GM12878 (cell line): ENCODE data around the gene PKD1. TPM values are rescaled to one million over a fixed set of nuclear protein-coding genes. Genes with fewer than 3 reads are reported as not detected.

Experiments
- ATAC-seq: fragments of 200-7000 bp; cut with Tn5 transposase; 3 replicates; pipeline ENCODE4 v1.9.1; 2020; ENCODE audit warnings: mild to moderate bottlenecking, moderate library complexity
- BruUV-seq: library from RNA; stranded (reverse); fragments of 400-500 nt; replicated peaks from 2 replicates; lab custom pipeline; 2021; lab: Mats Ljungman, UMichigan
- CTCF ChIA-PET: fragments of 300-600 bp; sonication (Branson Sonifier 250); formaldehyde crosslinking; extraction: SDS; loops from one replicate; lab custom pipeline; 2021; ENCODE audit warnings: inconsistent platforms; lab: Yijun Ruan, JAX
- POLR2A ChIA-PET: fragments of 350-600 bp; formaldehyde crosslinking; extraction: SDS; loops from one replicate; lab custom pipeline; 2021; ENCODE audit warnings: inconsistent platforms; lab: Charles Lee
- RAD21 ChIA-PET: fragments of 300-600 bp; sonication (Branson Sonifier 250); formaldehyde crosslinking; loops from one replicate; lab custom pipeline; 2023; ENCODE audit warnings: antibody characterized with exemption; ENCODE audit not compliant: unreplicated experiment; lab: Charles Lee
- SMC1A ChIA-PET: fragments of 300-600 bp; sonication (Branson Sonifier 250); formaldehyde crosslinking; loops from one replicate; lab custom pipeline; 2023; ENCODE audit not compliant: unreplicated experiment, uncharacterized antibody; lab: Charles Lee
- DNase-seq: peaks from one replicate; pipeline ENCODE4 v3.0.0-alpha.2; 2011; ENCODE audit warnings: low read depth, low spot score
- FAIRE-seq: peaks from 3 replicates; lab custom pipeline; 2011; peaks lifted over from hg19 to GRCh38; lab: Jason Lieb, UNC
- H2AFZ ChIP-seq: 2 replicates; pipeline ENCODE4 v1.6.0; 2011; ENCODE audit warnings: low read depth, low read length, control low read depth; ENCODE audit not compliant: control insufficient read depth
- H3K27ac ChIP-seq: 2 replicates; pipeline ENCODE4 v1.5.1; 2011; ENCODE audit warnings: control low read depth; ENCODE audit not compliant: control insufficient read depth, insufficient read depth
- H3K27me3 ChIP-seq, 2 experiments: replicated peaks in 1 of 2; 2 replicates each; pipeline versions ENCODE4 v1.6.0 to v1.6.1; 2011; ENCODE audit warnings: low read length in 1 of 2; ENCODE audit not compliant: control insufficient read depth in 2 of 2, insufficient read depth in 2 of 2
- H3K36me3 ChIP-seq, 2 experiments: 2 replicates each; pipeline ENCODE4 v1.5.1; 2011; ENCODE audit warnings: low read length in 1 of 2; ENCODE audit not compliant: control insufficient read depth in 2 of 2, insufficient read depth in 2 of 2
- H3K4me1 ChIP-seq: 2 replicates; pipeline ENCODE4 v1.6.1; 2011; ENCODE audit warnings: mild to moderate bottlenecking, low read length, moderate library complexity, mixed read lengths; ENCODE audit not compliant: control insufficient read depth, insufficient read depth
- H3K4me2 ChIP-seq: 2 replicates; pipeline ENCODE4 v1.6.0; 2011; ENCODE audit warnings: control low read depth; ENCODE audit not compliant: control insufficient read depth, insufficient read depth
- H3K4me3 ChIP-seq: fragments of 200-600 bp; sonication (generic); 2 replicates; pipeline ENCODE4 v1.5.1; 2016
- H3K79me2 ChIP-seq: 2 replicates; pipeline ENCODE4 v1.6.0; 2011; ENCODE audit warnings: low read length; ENCODE audit not compliant: control insufficient read depth, insufficient read depth
- H3K9ac ChIP-seq: 2 replicates; pipeline ENCODE4 v1.8.0; 2011; ENCODE audit warnings: low read length, control low read depth, mixed read lengths; ENCODE audit not compliant: control insufficient read depth, insufficient read depth
- H3K9me3 ChIP-seq: replicated peaks from 3 replicates; pipeline ENCODE4 v1.5.1; 2011; ENCODE audit warnings: mild to moderate bottlenecking, low read length; ENCODE audit not compliant: control insufficient read depth, insufficient read depth
- H4K20me1 ChIP-seq: 2 replicates; pipeline ENCODE4 v1.6.0; 2011; ENCODE audit not compliant: control insufficient read depth, insufficient read depth
- CBX5 ChIP-seq: sonication (generic); IDR thresholded peaks from 2 replicates; pipeline ENCODE4 v1.6.1; 2016; ENCODE audit warnings: low read depth, moderate library complexity, mild to moderate bottlenecking, inconsistent platforms
- CTCF ChIP-seq, 3 experiments: IDR thresholded peaks in 2 of 3; conservative IDR thresholded peaks in 1 of 3; 2 replicates each; pipeline ENCODE4 v1.5.1; 2011; ENCODE audit warnings: low read depth in 3 of 3, low read length in 3 of 3, mild to moderate bottlenecking in 3 of 3, control low read depth in 2 of 3, moderate library complexity in 2 of 3, inconsistent platforms in 1 of 3, mixed read lengths in 1 of 3; ENCODE audit not compliant: control insufficient read depth in 2 of 3, insufficient read depth in 1 of 3; ENCODE audit errors: extremely low read depth in 1 of 3
- EZH2 ChIP-seq: IDR thresholded peaks from 2 replicates; pipeline ENCODE4 v1.6.1; 2012; ENCODE audit warnings: low read depth, mild to moderate bottlenecking, control low read depth, inconsistent platforms, low read length, borderline replicate concordance; ENCODE audit not compliant: control insufficient read depth
- HDGF ChIP-seq: fragments of 450-650 bp; IDR thresholded peaks from 2 replicates; pipeline ENCODE4 v1.6.1; 2016; ENCODE audit warnings: antibody characterized with exemption
- IKZF1 ChIP-seq: fragments of 450-650 bp; conservative IDR thresholded peaks from 2 replicates; pipeline ENCODE4 v1.6.1; 2017; ENCODE audit warnings: antibody characterized with exemption, mild to moderate bottlenecking
- LARP7 ChIP-seq: fragments of 450-650 bp; IDR thresholded peaks from 2 replicates; pipeline ENCODE4 v1.6.1; 2017; ENCODE audit warnings: mild to moderate bottlenecking
- MAX ChIP-seq: IDR thresholded peaks from 2 replicates; pipeline ENCODE4 v1.6.1; 2012; ENCODE audit warnings: low read depth, low read length, improper control_type of control experiment
- POLR2A ChIP-seq: IDR thresholded peaks from 2 replicates; pipeline ENCODE4 v1.6.1; 2011; ENCODE audit warnings: low read depth, mild to moderate bottlenecking, low read length
- POLR2AphosphoS5 ChIP-seq: IDR thresholded peaks from 2 replicates; pipeline ENCODE4 v1.6.1; 2011; ENCODE audit warnings: mild to moderate bottlenecking, low read length, inconsistent platforms
- POU2F2 ChIP-seq: IDR thresholded peaks from 3 replicates; pipeline ENCODE4 v1.6.1; 2011; ENCODE audit warnings: low read depth, mild to moderate bottlenecking, low read length, borderline replicate concordance
- SMAD5 ChIP-seq: IDR thresholded peaks from 2 replicates; pipeline ENCODE4 v1.6.1; 2016; ENCODE audit warnings: antibody characterized with exemption, low read depth
- TCF3 ChIP-seq: IDR thresholded peaks from 2 replicates; pipeline ENCODE4 v1.6.1; 2012; ENCODE audit warnings: low read depth, mild to moderate bottlenecking, low read length, borderline replicate concordance; ENCODE audit not compliant: insufficient read depth
- WGBS: methylation state at CpG from one replicate; pipeline ENCODE4 v1.1.6; 2016; ENCODE audit warnings: low lambda C conversion rate; ENCODE audit not compliant: insufficient replicate concordance, insufficient coverage; ENCODE audit errors: missing lambda C conversion rate; 5-methylcytosine and 5-hydroxymethylcytosine counted together
- in situ Hi-C: fragments of 300-500 bp; cut with MboI; formaldehyde crosslinking; loops from 9 replicates; pipeline ENCODE4 v1.14.3; 2018; ENCODE audit warnings: mixed read lengths
- intact Hi-C: fragments of 100-400 bp; cut with micrococcal nuclease; formaldehyde crosslinking; loops from one replicate; pipeline ENCODE4 v1.14.2; 2022; ENCODE audit not compliant: unreplicated experiment
- polyA plus RNA-seq, 11 experiments: library from polyadenylated mRNA; depleted of rRNA in 4 of 11; unstranded in 6 of 11; stranded (reverse) in 5 of 11; fragments of >200 nt; fragmentation: Nextera tagmentation in 4 of 11; fragmentation: Illumina TruSeq in 1 of 11; extraction: Ambion mirVana in 4 of 11; extraction: Trizol in 1 of 11; gene quantifications; 1 replicate in 1 of 11; 2 replicates in 10 of 11; pipeline versions ENCODE4 v1.2.1 to v1.2.3, GENCODE V29; 2011 to 2016; ENCODE audit warnings: inconsistent platforms in 2 of 11, missing spikeins in 2 of 11, low read depth in 1 of 11
- total RNA-seq, 4 experiments: library from RNA; depleted of rRNA in 3 of 4; stranded (reverse); fragments of >200 nt in 3 of 4; fragmentation: Illumina TruSeq in 1 of 4; extraction: Trizol in 1 of 4; gene quantifications; 2 replicates each; pipeline versions ENCODE4 v1.2.1 to v1.2.3, GENCODE V29; 2013 to 2021
- TF ChIP-seq, protein P1 (sequence below): fragments of 450-650 bp; conservative IDR thresholded peaks from 2 replicates; pipeline ENCODE4 v1.6.1; 2017; ENCODE audit warnings: mild to moderate bottlenecking, moderate library complexity

The PKD1 gene
- total and polyA plus RNA-seq, 10 of the 15 experiments (the other 5 are each of a cell fraction or from before 2014, with no cell fraction given) = 0.11 to 62.0 (median 6.1) TPM

GRCh38 chr16:2152695-2153506, 17.2 kb upstream of the PKD1 start:
- H3K9me3 ChIP-seq = no peaks in the 10 kb centered on the region
- peak overlapping the region; percentile 75 for H3K4me2 ChIP-seq
- intact Hi-C loops (loop anchor here (5.0 kb wide), 1 partner anchor 146 kb away; the partner anchor contains the start of gene ZNF598), in situ Hi-C loops (no loop called here)
- RAD21 ChIA-PET = interaction anchor here (0.6 to 1.9 kb wide), 2 partner anchors 12 to 98 kb away, joined by 5 to 16 read pairs; partner anchors contain the start of gene ECI1
- DNase-seq = no peak
- peaks cover 9% of the 10 kb centered on the region; the same call in 1 of the 2 replicates for H4K20me1 ChIP-seq
- CTCF ChIA-PET = interaction anchor here (0.6 to 1.6 kb wide), 11 partner anchors 8 to 289 kb away, joined by 3 to 6 read pairs (median 4); no protein-coding TSS in a partner anchor
- peak overlapping the region; percentile 100 for H3K9ac ChIP-seq
- TF ChIP-seq CTCF (IDR thresholded peaks at IDR 0.05 in 2 of 3, conservative IDR thresholded peaks at IDR 0.05 in 1 of 3; ENCODE audit: control insufficient read depth in 2 of 3, extremely low read depth in 1 of 3, insufficient read depth in 1 of 3, low read depth in 3 of 3, low read length in 3 of 3) (peak in 2 of 3 experiments; percentile 9 to 20; a peak in 1 of 6 replicates), TCF3 (0 out of 2 replicates have a peak, but pooled peaks have one; percentile 23), IKZF1 (0 out of 2 replicates have a peak, but pooled peaks have one; percentile 8), SMAD5 (peak; percentile 25; the same call in 1 of the 2 replicates), POLR2A (peak; percentile 68), POU2F2 (peak; percentile 14; the same call in 1 of the 3 replicates), POLR2AphosphoS5 (peak; percentile 56; the same call in 1 of the 2 replicates), LARP7 (0 out of 2 replicates have a peak, but pooled peaks have one; percentile 10), MAX (no peak), EZH2 (no peak), HDGF (peak; percentile 60; the same call in 1 of the 2 replicates), CBX5 (no peak)
- TF ChIP-seq, protein P1, sequence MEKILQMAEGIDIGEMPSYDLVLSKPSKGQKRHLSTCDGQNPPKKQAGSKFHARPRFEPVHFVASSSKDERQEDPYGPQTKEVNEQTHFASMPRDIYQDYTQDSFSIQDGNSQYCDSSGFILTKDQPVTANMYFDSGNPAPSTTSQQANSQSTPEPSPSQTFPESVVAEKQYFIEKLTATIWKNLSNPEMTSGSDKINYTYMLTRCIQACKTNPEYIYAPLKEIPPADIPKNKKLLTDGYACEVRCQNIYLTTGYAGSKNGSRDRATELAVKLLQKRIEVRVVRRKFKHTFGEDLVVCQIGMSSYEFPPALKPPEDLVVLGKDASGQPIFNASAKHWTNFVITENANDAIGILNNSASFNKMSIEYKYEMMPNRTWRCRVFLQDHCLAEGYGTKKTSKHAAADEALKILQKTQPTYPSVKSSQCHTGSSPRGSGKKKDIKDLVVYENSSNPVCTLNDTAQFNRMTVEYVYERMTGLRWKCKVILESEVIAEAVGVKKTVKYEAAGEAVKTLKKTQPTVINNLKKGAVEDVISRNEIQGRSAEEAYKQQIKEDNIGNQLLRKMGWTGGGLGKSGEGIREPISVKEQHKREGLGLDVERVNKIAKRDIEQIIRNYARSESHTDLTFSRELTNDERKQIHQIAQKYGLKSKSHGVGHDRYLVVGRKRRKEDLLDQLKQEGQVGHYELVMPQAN = no peak
- peak overlapping the region; percentile 94 for H3K27ac ChIP-seq
- peaks cover 51% of the 10 kb centered on the region for H3K79me2 ChIP-seq
- peak overlapping the region; percentile 98 for H3K4me3 ChIP-seq
- no peaks in the 10 kb centered on the region for H3K27me3 ChIP-seq
- H2AFZ ChIP-seq = no peak overlapping the region
- BruUV-seq = no TSS peak
- peak; percentile 5 for ATAC-seq
- peaks cover 0 to 20% of the 10 kb centered on the region in 2 experiments; a peak in 2 of 4 replicates for H3K36me3 ChIP-seq
- SMC1A ChIA-PET = interaction anchor here (1.3 kb wide), 1 partner anchor 12 kb away, joined by 4 read pairs; no protein-coding TSS in a partner anchor
- H3K4me1 ChIP-seq = peaks cover 47% of the 10 kb centered on the region
- POLR2A ChIA-PET = interaction anchor here (0.6 to 0.7 kb wide), 2 partner anchors 8 to 12 kb away, joined by 3 to 7 read pairs; no protein-coding TSS in a partner anchor
- under 1% methylated on average over 25 of the region's 25 CpGs for WGBS
- FAIRE-seq = peak; percentile 52
